SK-N-SH (cell line): ENCODE data around the gene CFAP92. TPM values are rescaled to one million over a fixed set of nuclear protein-coding genes. Genes with fewer than 3 reads are reported as not detected.

Experiments used
- CTCF ChIA-PET: fragments of 300-600, 350-600 bp; formaldehyde crosslinking; extraction: SDS; loops from one replicate; lab custom pipeline; 2021; lab: Yijun Ruan, JAX
- POLR2A ChIA-PET: fragments of 350-600 bp; sonication (Branson Sonifier 250); formaldehyde crosslinking; extraction: SDS; loops from one replicate; lab custom pipeline; 2020; ENCODE audit warnings: antibody characterized with exemption, inconsistent platforms; lab: Yijun Ruan, JAX
- DNase-seq: peaks from one replicate; pipeline ENCODE4 v3.0.0; 2012
- H2AFZ ChIP-seq: fragments of 200-600 bp; sonication (generic); 2 replicates; pipeline ENCODE4 v1.8.1; 2016; ENCODE audit warnings: antibody characterized with exemption, mild to moderate bottlenecking, low read depth
- H3F3A ChIP-seq: fragments of 200-600 bp; sonication (generic); replicated peaks from 2 replicates; pipeline ENCODE3; 2016; ENCODE audit warnings: antibody characterized with exemption, mild to moderate bottlenecking; ENCODE audit not compliant: insufficient read depth
- H3K27ac ChIP-seq, 2 experiments: fragments of 200-500 bp in 1 of 2; fragments of 200-600 bp in 1 of 2; sonication (Bioruptor generic) in 1 of 2; sonication (generic), shearing (Covaris generic) in 1 of 2; 2 replicates each; pipeline versions ENCODE4 v1.5.1 to v1.6.1; 2014 to 2016; ENCODE audit warnings: low read depth in 2 of 2, inconsistent platforms in 1 of 2, low read length in 1 of 2, mild to moderate bottlenecking in 1 of 2, mixed read lengths in 1 of 2
- H3K27me3 ChIP-seq: fragments of 200-600 bp; sonication (generic), shearing (Covaris generic); 2 replicates; pipeline ENCODE4 v1.6.1; 2016; ENCODE audit warnings: mixed run types; ENCODE audit not compliant: insufficient read depth
- H3K36me3 ChIP-seq, 2 experiments: fragments of 200-500 bp in 1 of 2; fragments of 200-600 bp in 1 of 2; sonication (Bioruptor generic) in 1 of 2; sonication (generic) in 1 of 2; replicated peaks in 1 of 2; 2 replicates each; pipeline versions ENCODE3 to v1.5.1; 2014 to 2016; ENCODE audit warnings: low read length in 1 of 2, mild to moderate bottlenecking in 1 of 2; ENCODE audit not compliant: insufficient read depth in 2 of 2, control insufficient read depth in 1 of 2
- H3K4me1 ChIP-seq, 2 experiments: fragments of 200-500 bp in 1 of 2; fragments of 200-600 bp in 1 of 2; sonication (Bioruptor generic) in 1 of 2; sonication (generic), shearing (Covaris generic) in 1 of 2; 2 replicates each; pipeline versions ENCODE4 v1.5.1 to v1.6.1; 2014 to 2016; ENCODE audit warnings: low read depth in 1 of 2, low read length in 1 of 2, mixed run types in 1 of 2; ENCODE audit not compliant: insufficient read depth in 2 of 2, control insufficient read depth in 1 of 2
- H3K4me2 ChIP-seq: fragments of 200-600 bp; sonication (generic), shearing (Covaris generic); 2 replicates; pipeline ENCODE4 v1.6.1; 2017; ENCODE audit warnings: mixed run types
- H3K4me3 ChIP-seq, 2 experiments: fragments of 200-500 bp in 1 of 2; fragments of 200-600 bp in 1 of 2; sonication (Bioruptor generic) in 1 of 2; sonication (generic), shearing (Covaris generic) in 1 of 2; 2 replicates each; pipeline versions ENCODE4 v1.5.1 to v1.8.1; 2014 to 2016; ENCODE audit warnings: low read depth in 2 of 2, inconsistent platforms in 1 of 2, low read length in 1 of 2, mild to moderate bottlenecking in 1 of 2, mixed read lengths in 1 of 2, moderate library complexity in 1 of 2
- H3K79me2 ChIP-seq: fragments of 200-600 bp; sonication (generic); 2 replicates; pipeline ENCODE4 v1.8.1; 2017; ENCODE audit warnings: mild to moderate bottlenecking; ENCODE audit not compliant: insufficient read depth
- H3K9ac ChIP-seq: fragments of 200-600 bp; sonication (generic); 2 replicates; pipeline ENCODE4 v1.6.1; 2017; ENCODE audit warnings: mixed run types
- H3K9me2 ChIP-seq: fragments of 200-600 bp; sonication (generic); 2 replicates; pipeline ENCODE4 v1.6.1; 2017; ENCODE audit warnings: mixed run types
- H3K9me3 ChIP-seq: fragments of 200-600 bp; sonication (generic); 2 replicates; pipeline ENCODE4 v1.6.1; 2017; ENCODE audit warnings: mixed run types, mild to moderate bottlenecking, moderate library complexity
- H4K20me1 ChIP-seq: fragments of 200-600 bp; sonication (generic); 2 replicates; pipeline ENCODE4 v1.6.1; 2017; ENCODE audit warnings: mild to moderate bottlenecking, mixed run types; ENCODE audit not compliant: insufficient read depth
- EP300 ChIP-seq, 2 experiments: IDR thresholded peaks; 2 replicates each; pipeline versions ENCODE4 v1.4.0 to v1.6.1; 2012; ENCODE audit warnings: borderline replicate concordance in 1 of 2, low read depth in 1 of 2, low read length in 1 of 2
- EZH2phosphoT487 ChIP-seq: fragments of 200-600 bp; sonication (generic); IDR thresholded peaks from 2 replicates; pipeline ENCODE4 v1.6.1; 2017; ENCODE audit warnings: low read depth, mixed run types, mild to moderate bottlenecking, antibody characterized with exemption, moderate library complexity, borderline replicate concordance
- FOXJ3 ChIP-seq: sonication (generic); formaldehyde crosslinking; IDR thresholded peaks from 2 replicates; pipeline ENCODE4 v1.5.1; 2020; ENCODE audit warnings: mild to moderate bottlenecking, missing genetic modification reagents
- FOXM1 ChIP-seq: IDR thresholded peaks from 2 replicates; pipeline ENCODE4 v1.4.0; 2012; ENCODE audit warnings: low read depth, mild to moderate bottlenecking
- GATA2 ChIP-seq: sonication (generic); formaldehyde crosslinking; IDR thresholded peaks from 2 replicates; pipeline ENCODE4 v1.5.0; 2020; ENCODE audit warnings: mild to moderate bottlenecking, missing genetic modification reagents
- JUND ChIP-seq: IDR thresholded peaks from 2 replicates; pipeline ENCODE4 v1.4.0; 2012
- MEF2A ChIP-seq: IDR thresholded peaks from 2 replicates; pipeline ENCODE4 v1.4.0; 2012; ENCODE audit warnings: low read depth, borderline replicate concordance
- MXI1 ChIP-seq: IDR thresholded peaks from 2 replicates; pipeline ENCODE4 v1.6.1; 2012; ENCODE audit warnings: mild to moderate bottlenecking, low read depth, low read length, improper control_type of control experiment
- NFIC ChIP-seq: IDR thresholded peaks from 2 replicates; pipeline ENCODE4 v1.4.0; 2012; ENCODE audit warnings: borderline replicate concordance
- NRF1 ChIP-seq: IDR thresholded peaks from 2 replicates; pipeline ENCODE4 v1.6.1; 2012; ENCODE audit warnings: low read depth, mild to moderate bottlenecking, low read length
- PBX3 ChIP-seq: IDR thresholded peaks from 2 replicates; pipeline ENCODE4; 2012
- RCOR1 ChIP-seq: fragments of 150-350 bp; IDR thresholded peaks from 2 replicates; pipeline ENCODE4 v1.6.1; 2017; ENCODE audit warnings: antibody characterized with exemption, low read length
- REST ChIP-seq: IDR thresholded peaks from 2 replicates; pipeline ENCODE4 v1.6.1; 2012; ENCODE audit warnings: mild to moderate bottlenecking, low read depth, low read length, moderate library complexity
- RFX5 ChIP-seq: IDR thresholded peaks from 2 replicates; pipeline ENCODE4 v1.6.1; 2012; ENCODE audit warnings: mild to moderate bottlenecking, improper control_type of control experiment, low read length
- RXRA ChIP-seq: IDR thresholded peaks from 2 replicates; pipeline ENCODE4 v1.4.0; 2012; ENCODE audit warnings: low read depth, mild to moderate bottlenecking, borderline replicate concordance
- SMC3 ChIP-seq: IDR thresholded peaks from 2 replicates; pipeline ENCODE4 v1.6.1; 2012; ENCODE audit warnings: low read depth, low read length, improper control_type of control experiment
- TAF1 ChIP-seq: IDR thresholded peaks from 2 replicates; pipeline ENCODE4 v1.6.1; 2012; ENCODE audit warnings: low read depth, mild to moderate bottlenecking, low read length, moderate library complexity, borderline replicate concordance
- USF1 ChIP-seq: IDR thresholded peaks from 2 replicates; pipeline ENCODE4 v1.4.0; 2012; ENCODE audit warnings: low read depth, borderline replicate concordance
- USF2 ChIP-seq: fragments of 150-350 bp; IDR thresholded peaks from 2 replicates; pipeline ENCODE4 v1.6.1; 2017; ENCODE audit warnings: antibody characterized with exemption, low read length, low read depth, borderline replicate concordance
- ZBTB33 ChIP-seq: IDR thresholded peaks from 2 replicates; pipeline ENCODE4 v1.4.0; 2012; ENCODE audit warnings: low read depth, borderline replicate concordance
- WGBS: methylation state at CpG from one replicate; pipeline ENCODE4 v1.1.6; 2017; ENCODE audit warnings: low lambda C conversion rate; 5-methylcytosine and 5-hydroxymethylcytosine counted together
- polyA plus RNA-seq, 3 experiments: library from polyadenylated mRNA; depleted of rRNA; stranded (reverse); fragments of >200 nt; gene quantifications; 2 replicates each; pipeline ENCODE4 v1.2.3, GENCODE V29; 2012

The CFAP92 gene
- polyA plus RNA-seq, 1 of the 3 experiments (the other 2 are of a cell fraction) = not detected

- no peaks in the 10 kb centered on the region for H3F3A ChIP-seq
- H4K20me1 ChIP-seq = no peaks in the 10 kb centered on the region
- peaks cover 43% of the 10 kb centered on the region for H3K27me3 ChIP-seq
- no peak overlapping the region for H3K27ac ChIP-seq
- H3K9me3 ChIP-seq = no peaks in the 10 kb centered on the region
- H3K79me2 ChIP-seq = no peaks in the 10 kb centered on the region
- WGBS = 38% methylated on average over 5 of the region's 5 CpGs
- no peak for TF ChIP-seq RFX5
- TF ChIP-seq FOXM1 = no peak
- TF ChIP-seq PBX3 = no peak
- no peak for TF ChIP-seq NFIC
- TF ChIP-seq MXI1 = no peak
- no peak for TF ChIP-seq NRF1
- TF ChIP-seq EZH2phosphoT487 = no peak
- TF ChIP-seq USF1 = no peak
- no peak for TF ChIP-seq FOXJ3 (CRISPR knock-in tag)
- TF ChIP-seq JUND = no peak
- no peak for TF ChIP-seq ZBTB33
- no peak for TF ChIP-seq REST
- TF ChIP-seq RCOR1 = no peak
- TF ChIP-seq USF2 = no peak
- no peak for TF ChIP-seq EP300 (IDR thresholded peaks at IDR 0.05; ENCODE audit: borderline replicate concordance in 1 of 2, low read depth in 1 of 2, low read length in 1 of 2)
- TF ChIP-seq TAF1 = no peak
- no peak for TF ChIP-seq MEF2A
- no peak for TF ChIP-seq GATA2 (CRISPR knock-in tag)
- no peak for TF ChIP-seq RXRA
- TF ChIP-seq SMC3 = no peak
- no peaks in the 10 kb centered on the region for H3K9me2 ChIP-seq
- DNase-seq = peak; percentile 7
- H3K36me3 ChIP-seq = no peaks in the 10 kb centered on the region
- no peak overlapping the region for H2AFZ ChIP-seq
- H3K9ac ChIP-seq = no peak overlapping the region
- no peak overlapping the region for H3K4me3 ChIP-seq
- H3K4me1 ChIP-seq = peaks cover 0 to 15% of the 10 kb centered on the region in 2 experiments; a peak in 1 of 4 replicates
- H3K4me2 ChIP-seq = no peak overlapping the region
- POLR2A ChIA-PET = no interaction called here
- CTCF ChIA-PET = interaction anchor here (1.1 to 5.4 kb wide), 2 partner anchors 26 to 31 kb away, joined by 3 to 43 read pairs; no protein-coding TSS in a partner anchor
These were observed 2.9 kb upstream of the CFAP92 start for GRCh38 chr3:128996726-128997125.
